Activated T-helper 1 cell treated with anti-CD3 and anti-CD28 coated beads, Interleukin-2, amount 50 U/mL, for 16 hours (primary cell): Measurements from ENCODE around the gene HNRNPC.
"Not testable (repeated sequence)": the region's sequence is repeated elsewhere in the genome, so short reads cannot be mapped to it uniquely, and the experiment has no call there.

Source experiments
- DNase-seq, 2 donors: peaks; one replicate each; pipeline ENCODE4 v3.0.0-alpha.2; 2020; ENCODE audit warnings: low read depth in 1 of 2, low spot score in 1 of 2

HNRNPC gene

GRCh38 chr14:21269252-21270046, at the start of gene HNRNPC:
Gene HNRNPC, minus strand, starts transcription at chr14:21269442. Its CDS starts 35,249 bp downstream, at chr14:21234193.
- DNase-seq: peak; percentile 100

- DNase-seq: no peak
Observed at GRCh38 chr14:21317398-21317797, 48.2 kb upstream of the HNRNPC start.

- no peak for DNase-seq
Observed at GRCh38 chr14:21313512-21313911, 44.3 kb upstream of the HNRNPC start.

- no peak for DNase-seq
Observed at GRCh38 chr14:21311614-21312013, 42.4 kb upstream of the HNRNPC start.

- no peak for DNase-seq
Observed at GRCh38 chr14:21309956-21310355, 40.7 kb upstream of the HNRNPC start.

GRCh38 chr14:21309238-21309636, 40.0 kb upstream of the HNRNPC start:
- no peak for DNase-seq

- DNase-seq: peak; percentile 46 to 65
Observed at GRCh38 chr14:21308479-21309237, 39.4 kb upstream of the HNRNPC start.

GRCh38 chr14:21308132-21308478, 38.9 kb upstream of the HNRNPC start:
- DNase-seq: no peak

- no peak for DNase-seq
Observed at GRCh38 chr14:21307637-21308036, 38.4 kb upstream of the HNRNPC start.

- not testable (repeated sequence) for DNase-seq
Observed at GRCh38 chr14:21302836-21303140, 33.5 kb upstream of the HNRNPC start.

GRCh38 chr14:21302013-21302835, 33.0 kb upstream of the HNRNPC start:
- no peak for DNase-seq

- peak in 1 of 2 donors; percentile 6 for DNase-seq
Observed at GRCh38 chr14:21300892-21301291, 31.6 kb upstream of the HNRNPC start.

GRCh38 chr14:21299562-21300130, 30.4 kb upstream of the HNRNPC start:
- no peak for DNase-seq

- DNase-seq: no peak
Observed at GRCh38 chr14:21298358-21298757, 29.1 kb upstream of the HNRNPC start.

- not testable (repeated sequence) for DNase-seq
Observed at GRCh38 chr14:21294026-21294425, 24.8 kb upstream of the HNRNPC start.

- DNase-seq: no peak
Observed at GRCh38 chr14:21287168-21287567, 17.9 kb upstream of the HNRNPC start.

- DNase-seq: not testable (repeated sequence)
Observed at GRCh38 chr14:21286516-21286915, 17.3 kb upstream of the HNRNPC start.

- DNase-seq: not testable (repeated sequence)
Observed at GRCh38 chr14:21281917-21282316, 12.7 kb upstream of the HNRNPC start.

- no peak for DNase-seq
Observed at GRCh38 chr14:21279783-21280182, 10.5 kb upstream of the HNRNPC start, which contains the start of gene RPGRIP1. Gene RPGRIP1, plus strand, starts transcription at chr14:21280083. Its CDS starts 7,894 bp downstream, at chr14:21287977.

GRCh38 chr14:21278632-21279031, 9.4 kb upstream of the HNRNPC start:
- DNase-seq: no peak

GRCh38 chr14:21275261-21275858, 6.1 kb upstream of the HNRNPC start:
- DNase-seq: no peak
